ENCODE results near the gene FAM234B. TPM values are rescaled to one million over a fixed set of nuclear protein-coding genes. Genes with fewer than 3 reads are reported as not detected.
"Not testable (repeated sequence)": the region's sequence is repeated elsewhere in the genome, so short reads cannot be mapped to it uniquely, and the experiment has no call there.

The FAM234B gene
- total RNA-seq, 2 donors from 2014 or later: 4.5 to 4.9 TPM

DNA sequence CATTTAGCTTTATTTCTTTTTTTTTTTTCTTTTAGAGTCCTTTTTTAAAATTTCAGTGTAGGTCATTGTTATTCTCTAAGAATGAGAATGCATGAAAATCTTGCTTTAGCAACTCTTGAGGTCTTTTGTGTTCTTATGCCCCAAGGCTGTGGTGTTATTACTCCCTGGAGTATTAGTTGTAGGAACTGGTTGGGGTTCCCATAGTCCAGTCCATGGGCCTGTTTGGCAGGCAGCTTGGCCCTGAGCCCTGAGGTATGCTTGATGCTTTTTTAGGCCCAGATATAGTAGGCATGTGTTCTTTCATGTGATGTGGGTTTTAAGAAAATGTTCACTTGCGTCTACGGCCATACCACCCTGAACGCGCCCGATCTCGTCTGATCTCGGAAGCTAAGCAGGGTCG is 1.6 kb downstream of the FAM234B start:
- intact Hi-C loops (cut with DNase I): no loop called here
- DNase-seq (ENCODE audit: low spot score): no peak

DNA sequence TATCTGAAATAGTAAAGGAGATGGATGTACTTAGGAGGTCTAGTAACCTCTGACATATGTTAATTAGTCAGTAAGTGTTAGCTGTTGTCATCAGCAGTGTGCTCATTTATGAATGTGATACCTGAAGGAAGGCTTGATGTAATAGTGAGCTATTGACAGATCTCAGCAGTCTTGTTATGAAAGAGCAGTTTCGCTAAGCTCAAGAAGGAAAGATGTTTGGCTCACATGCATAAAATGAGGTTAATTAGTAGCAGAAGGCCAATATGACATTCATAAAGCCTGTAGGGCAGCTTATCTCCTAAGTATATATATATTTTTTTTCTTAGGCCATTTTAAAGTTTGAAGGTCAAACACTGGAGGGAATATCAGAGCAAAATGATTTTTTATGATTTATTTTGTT is 2.8 kb downstream of the FAM234B start:
- intact Hi-C loops (cut with DNase I): no loop called here

DNA sequence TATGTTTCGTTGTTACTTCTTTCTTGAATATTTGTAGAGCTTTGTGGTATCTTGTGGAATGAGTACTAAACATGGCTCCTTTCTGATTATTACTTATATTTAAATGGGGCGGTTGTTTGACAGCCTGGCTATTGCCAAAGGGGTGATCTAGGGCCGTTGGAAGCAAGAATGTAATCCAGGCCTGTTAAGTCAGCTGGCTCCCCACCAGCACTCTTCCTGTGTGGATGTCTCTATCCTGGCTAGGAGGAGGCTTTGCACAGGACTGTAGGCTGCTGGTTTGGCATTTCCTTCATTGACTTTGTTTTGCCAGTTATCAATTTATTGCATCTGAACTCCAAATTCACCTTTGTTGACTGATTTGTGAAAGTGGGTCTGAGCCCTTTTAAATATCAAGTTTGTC is 5.6 kb downstream of the FAM234B start:
- no peak for DNase-seq (ENCODE audit: low spot score)
- intact Hi-C loops (cut with DNase I): no loop called here

More for the DNA sequence above, 2.8 kb downstream of the FAM234B start:
- DNase-seq (ENCODE audit: low spot score): no peak

DNA sequence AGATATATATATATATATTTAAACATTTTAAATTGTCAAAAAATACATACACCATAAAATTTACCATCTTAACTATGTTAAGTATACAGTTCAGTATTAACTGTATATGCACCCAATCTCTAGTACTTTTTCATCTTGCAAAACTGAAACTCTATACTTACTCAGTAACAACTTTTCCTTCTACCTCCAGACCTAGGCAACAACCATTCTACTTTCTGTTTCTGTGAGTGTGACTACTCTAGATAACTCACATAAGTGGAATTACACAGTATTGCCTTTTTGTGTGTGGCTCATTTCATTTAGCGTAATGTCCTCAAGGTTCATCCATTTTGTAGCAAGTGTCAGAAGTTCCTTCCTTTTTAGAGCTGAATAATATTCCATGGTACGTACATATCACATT is 8.2 kb downstream of the FAM234B start:
- no peak for DNase-seq (ENCODE audit: low spot score)
- intact Hi-C loops (cut with DNase I): no loop called here

DNA sequence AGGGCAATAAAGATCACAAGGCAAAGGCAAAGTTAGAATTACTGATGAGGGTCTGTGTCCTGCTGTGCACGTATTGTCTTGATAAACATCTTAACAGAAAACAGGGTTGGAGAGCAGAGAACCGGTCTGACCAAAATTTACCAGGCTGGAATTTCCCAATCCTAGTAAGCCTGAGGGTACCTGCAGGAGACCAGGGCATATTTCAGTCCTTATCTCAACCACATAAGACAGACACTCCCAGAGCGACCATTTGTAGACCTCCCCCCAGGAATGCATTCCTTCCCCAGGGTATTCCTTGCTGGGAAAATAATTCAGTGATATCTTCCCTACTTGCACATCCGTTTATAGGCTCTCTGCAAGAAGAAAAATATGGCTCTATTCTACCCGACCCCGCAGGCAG is 9.4 kb downstream of the FAM234B start:
- DNase-seq (ENCODE audit: low spot score); intact Hi-C loops (cut with DNase I): not testable (repeated sequence)

DNA sequence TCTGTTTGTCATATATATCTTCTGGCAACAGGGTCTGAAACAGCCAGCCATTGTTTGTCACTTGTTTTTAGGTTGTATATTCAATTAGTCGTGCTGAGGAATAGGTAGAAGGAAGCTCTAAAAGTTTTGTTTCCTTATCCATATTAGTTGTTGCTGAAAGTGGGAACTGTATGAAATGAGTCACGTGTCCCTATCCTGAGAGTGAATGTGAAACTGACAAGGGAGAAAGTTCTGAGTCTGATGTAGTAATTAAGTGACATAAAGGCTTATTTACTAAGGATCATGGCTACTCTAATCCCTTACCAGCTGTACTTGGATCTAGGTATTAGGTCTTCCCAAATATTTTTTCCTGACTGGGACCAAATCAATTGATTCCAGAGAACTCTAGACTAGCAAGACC is 16.4 kb downstream of the FAM234B start:
- DNase-seq (ENCODE audit: low spot score): no peak
- intact Hi-C loops (cut with DNase I): no loop called here

DNA sequence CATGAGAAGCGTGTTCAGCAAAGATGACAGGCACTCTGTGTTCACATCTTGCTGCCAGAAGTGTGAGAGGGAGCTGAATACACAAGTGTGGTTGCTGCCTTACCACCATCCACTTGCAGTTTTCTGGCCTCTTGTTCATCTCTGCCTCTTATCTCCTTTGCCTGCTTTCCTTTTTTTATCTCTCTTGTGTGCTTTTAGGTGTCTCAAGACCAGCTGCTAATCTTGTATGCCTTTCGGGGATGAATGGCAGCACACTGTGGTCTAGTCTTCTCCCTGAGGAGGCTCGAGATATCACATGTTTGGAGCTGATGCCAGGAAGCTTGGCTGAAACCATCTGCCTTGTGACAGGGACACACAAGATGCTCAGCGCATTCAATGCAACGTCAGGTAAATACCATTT is 17.2 kb downstream of the FAM234B start:
- no peak for DNase-seq (ENCODE audit: low spot score)
- intact Hi-C loops (cut with DNase I): no loop called here

DNA sequence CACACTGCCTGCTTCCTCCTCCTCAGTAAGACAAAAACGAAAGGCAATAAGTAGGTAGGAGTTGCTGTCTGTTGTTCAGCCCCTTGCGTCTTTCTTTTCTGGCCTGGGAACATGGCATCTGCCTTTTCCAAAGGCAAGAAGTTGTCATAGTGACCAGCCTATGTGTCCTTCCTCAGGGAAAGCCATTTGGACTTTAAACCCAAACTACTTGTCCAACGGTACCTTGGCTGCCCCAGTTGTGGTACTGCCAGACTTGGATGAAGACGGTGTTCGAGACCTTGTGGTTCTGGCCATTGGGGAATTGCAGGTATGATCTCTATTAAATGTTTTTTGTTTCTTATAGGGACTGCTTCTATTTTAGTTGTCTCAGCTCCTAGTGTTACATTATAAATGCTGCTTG is 18.5 kb downstream of the FAM234B start:
- intact Hi-C loops (cut with DNase I): no loop called here
- no peak for DNase-seq (ENCODE audit: low spot score)

DNA sequence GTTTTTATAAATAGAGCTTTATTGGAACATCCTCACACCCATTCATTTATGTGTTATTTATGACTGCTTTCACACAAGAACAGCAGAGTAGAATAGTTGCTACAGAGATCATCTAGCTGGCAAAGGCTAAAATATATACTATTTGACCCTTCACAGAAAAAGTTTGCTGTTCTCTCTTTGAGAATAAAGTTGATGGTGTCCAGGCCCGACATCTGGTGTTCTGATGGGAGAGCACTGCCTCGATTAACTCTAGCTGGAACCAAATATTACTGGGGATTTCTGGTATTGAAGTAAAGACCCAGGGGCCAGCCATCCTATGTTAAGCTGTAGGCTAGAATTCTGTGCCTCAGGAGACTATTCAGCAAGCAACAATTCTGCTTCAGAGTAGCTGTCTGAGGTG is 21.8 kb downstream of the FAM234B start:
- intact Hi-C loops (cut with DNase I): loop anchor here in 1 of 2 donors (5.0 kb wide), 1 partner anchor 1324 kb away; no protein-coding TSS in a partner anchor
- DNase-seq (ENCODE audit: low spot score): no peak

DNA sequence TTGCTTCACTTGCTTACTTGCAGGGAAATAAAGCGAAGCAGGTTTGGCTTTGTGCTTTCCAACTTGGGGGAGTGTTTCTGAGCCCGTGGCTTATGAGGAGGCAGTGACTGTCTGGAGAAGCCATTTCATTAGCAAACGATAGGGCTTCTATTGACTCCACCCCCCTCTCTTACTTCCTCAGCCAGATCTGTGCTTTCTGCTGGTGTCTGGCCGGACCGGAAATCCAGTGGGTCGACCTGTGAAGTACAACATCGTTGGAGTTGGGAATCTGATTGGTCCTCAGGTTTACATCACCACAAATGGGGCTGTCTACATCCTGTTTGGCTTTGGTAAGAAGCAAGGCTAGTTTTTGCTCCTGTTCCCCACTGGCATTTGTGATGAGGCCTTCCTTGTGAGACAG is 22.3 kb downstream of the FAM234B start:
- no peak for DNase-seq (ENCODE audit: low spot score)
- intact Hi-C loops (cut with DNase I): loop anchor here in 1 of 2 donors (5.0 kb wide), 1 partner anchor 1324 kb away; no protein-coding TSS in a partner anchor

DNA sequence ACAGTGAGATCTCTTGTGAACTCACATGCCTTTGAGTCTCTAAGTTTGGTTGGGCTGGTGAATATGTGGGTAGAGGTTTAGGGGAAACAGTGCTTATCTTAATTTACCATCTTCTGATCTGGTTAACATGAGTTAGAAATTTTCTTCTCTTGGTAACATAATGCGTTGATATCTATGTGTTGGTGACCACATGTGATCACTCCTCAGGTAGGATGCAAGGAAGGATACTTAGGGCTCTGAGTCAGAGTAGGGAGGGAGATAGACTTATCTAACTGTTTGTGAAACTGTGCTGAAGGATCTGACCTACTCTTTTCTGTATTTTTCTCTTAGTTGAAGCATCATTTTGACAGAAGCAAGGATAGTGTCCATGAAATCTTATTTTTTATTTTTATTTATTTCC is 23.1 kb downstream of the FAM234B start:
- intact Hi-C loops (cut with DNase I): loop anchor here in 1 of 2 donors (5.0 kb wide), 1 partner anchor 1325 kb away; no protein-coding TSS in a partner anchor
- no peak for DNase-seq (ENCODE audit: low spot score)

DNA sequence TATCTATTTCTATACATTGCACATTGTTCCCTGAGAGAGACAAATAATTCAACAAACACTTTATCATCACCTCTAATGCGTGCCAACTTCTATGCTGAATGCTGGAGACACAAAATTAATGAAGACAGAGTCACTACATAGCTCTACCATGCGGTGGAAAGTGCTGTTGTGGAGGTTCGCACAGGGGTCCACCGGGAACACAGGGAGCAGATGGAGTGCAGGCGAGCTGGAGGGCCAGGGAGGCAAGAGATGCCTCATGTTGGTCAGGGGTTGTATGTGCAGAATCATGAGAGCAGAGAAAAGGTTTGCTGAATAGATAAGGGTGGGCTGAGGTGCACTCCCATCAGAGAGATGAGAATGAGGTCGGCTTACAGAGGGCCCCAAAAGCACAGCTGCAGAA is 25.2 kb downstream of the FAM234B start:
- intact Hi-C loops (cut with DNase I): loop anchor here in 1 of 2 donors (5.0 kb wide), 1 partner anchor 1327 kb away; no protein-coding TSS in a partner anchor
- no peak for DNase-seq (ENCODE audit: low spot score)

DNA sequence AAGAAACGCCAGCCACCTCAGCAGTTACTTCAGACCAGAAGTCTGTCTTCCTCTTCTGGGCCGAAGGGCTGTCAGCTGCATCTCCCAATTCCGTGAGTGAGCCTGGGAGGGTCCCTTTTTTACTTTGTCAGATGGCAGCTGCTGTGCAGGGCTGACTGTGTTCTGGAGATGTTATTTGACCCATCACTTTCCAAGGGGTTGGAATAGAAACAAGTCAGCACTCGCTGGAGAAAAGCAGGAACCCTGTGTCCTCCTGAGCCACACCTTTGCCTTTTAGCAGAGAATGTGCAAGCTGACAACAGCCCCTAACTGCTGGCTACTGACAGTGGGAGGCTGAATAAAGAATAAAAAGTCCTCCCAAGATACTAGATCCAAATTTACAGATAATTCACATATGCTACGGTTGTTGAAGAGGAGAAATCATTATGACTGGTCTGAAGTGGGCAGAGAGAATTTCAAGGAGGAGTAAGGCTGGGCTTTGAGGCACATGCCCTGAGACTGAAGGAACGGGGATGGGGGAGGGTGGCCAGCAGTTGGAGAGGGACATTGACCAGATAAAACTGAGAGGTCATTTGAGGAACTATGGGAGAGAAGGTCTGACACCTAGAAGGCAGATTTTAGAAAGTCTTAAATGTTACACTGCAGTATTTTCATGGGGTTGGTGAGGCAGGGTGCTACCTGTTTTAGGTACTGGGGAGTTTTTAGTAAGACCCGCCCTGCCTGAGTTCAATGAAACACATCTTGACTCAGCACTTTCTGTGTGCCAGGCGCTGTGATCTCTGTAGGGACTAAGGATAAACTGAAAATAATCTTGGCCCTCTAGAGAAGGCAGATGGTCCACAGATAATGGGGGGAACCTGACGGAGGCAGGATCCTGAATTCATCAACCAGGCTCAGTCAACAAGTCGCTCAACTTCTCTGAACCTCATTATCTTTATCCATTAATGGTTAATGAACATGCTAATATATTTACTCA is 27.4 kb downstream of the FAM234B start:
- intact Hi-C loops (cut with DNase I): no loop called here
- DNase-seq (ENCODE audit: low spot score): no peak

DNA sequence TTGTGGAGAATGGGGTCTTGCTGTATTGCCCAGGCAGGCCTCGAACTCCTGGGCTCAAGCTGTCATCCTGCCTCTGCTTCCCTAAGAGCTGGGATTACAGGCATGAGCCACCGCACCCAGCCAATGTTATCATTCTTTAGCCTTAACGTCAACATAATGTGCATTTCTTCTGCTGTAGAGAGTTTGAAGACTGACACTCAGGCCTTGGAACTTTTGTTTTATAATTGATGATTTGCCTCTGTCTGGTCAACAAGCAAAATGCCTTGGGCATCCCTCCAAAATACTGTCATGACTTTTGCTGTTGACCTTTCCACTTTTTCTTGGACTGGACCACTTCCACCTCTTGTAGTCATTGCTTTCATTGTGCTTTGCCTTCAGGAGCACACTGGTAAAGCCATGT is 29.0 kb downstream of the FAM234B start:
- intact Hi-C loops (cut with DNase I): no loop called here
- DNase-seq (ENCODE audit: low spot score): no peak

DNA sequence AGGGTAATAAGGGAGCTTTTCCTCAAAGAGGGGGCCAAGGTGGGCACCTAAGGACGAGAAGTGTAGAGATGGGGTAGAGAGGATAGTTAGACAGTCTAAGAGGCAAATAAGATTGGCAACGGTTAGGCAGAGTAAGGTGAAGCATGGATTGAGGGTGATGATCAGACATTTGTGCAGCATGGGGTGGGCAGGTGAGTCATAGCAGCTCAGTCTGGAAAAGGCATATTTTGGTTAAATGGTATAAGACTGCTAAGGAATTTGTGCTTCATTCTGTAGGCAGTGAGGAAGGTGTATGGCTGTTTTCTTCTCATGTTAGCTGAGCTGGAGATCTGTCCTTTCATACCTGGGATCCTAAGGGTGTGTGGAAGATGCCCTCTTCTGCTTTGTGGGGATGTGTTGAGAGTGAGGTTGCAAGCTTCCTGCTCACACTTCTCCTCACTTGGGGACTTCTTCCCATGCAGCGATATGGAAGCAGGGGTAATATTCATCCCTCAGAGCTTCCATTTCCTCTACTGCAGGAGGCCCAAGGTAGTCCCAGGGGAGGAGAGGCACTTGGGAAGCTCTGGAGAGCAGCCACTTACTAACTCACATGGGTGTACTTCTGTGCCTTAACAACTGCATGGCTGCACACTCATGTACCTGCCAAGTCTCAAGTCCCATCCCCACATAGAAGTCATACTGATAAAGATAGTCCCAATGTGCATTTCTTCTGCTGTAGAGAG is 30.4 kb downstream of the FAM234B start:
- intact Hi-C loops (cut with DNase I): no loop called here
- DNase-seq (ENCODE audit: low spot score): no peak

DNA sequence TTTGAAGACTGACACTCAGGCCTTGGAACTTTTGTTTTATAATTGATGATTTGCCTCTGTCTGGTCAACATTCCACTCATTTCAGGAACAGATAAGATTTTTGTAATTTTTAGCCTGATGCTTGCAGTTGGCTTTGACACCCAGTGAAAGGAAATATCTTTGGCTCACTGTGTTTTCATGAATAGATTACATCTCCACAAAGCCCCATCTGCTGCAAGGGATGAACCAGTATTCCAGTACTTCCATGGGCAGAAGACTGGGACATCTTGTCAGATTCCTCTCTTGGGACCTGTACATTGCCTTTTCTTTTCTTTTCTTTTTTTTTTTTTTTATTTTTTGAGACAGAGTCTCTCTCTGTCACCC is 30.9 kb downstream of the FAM234B start:
- intact Hi-C loops (cut with DNase I): no loop called here
- no peak for DNase-seq (ENCODE audit: low spot score)

DNA sequence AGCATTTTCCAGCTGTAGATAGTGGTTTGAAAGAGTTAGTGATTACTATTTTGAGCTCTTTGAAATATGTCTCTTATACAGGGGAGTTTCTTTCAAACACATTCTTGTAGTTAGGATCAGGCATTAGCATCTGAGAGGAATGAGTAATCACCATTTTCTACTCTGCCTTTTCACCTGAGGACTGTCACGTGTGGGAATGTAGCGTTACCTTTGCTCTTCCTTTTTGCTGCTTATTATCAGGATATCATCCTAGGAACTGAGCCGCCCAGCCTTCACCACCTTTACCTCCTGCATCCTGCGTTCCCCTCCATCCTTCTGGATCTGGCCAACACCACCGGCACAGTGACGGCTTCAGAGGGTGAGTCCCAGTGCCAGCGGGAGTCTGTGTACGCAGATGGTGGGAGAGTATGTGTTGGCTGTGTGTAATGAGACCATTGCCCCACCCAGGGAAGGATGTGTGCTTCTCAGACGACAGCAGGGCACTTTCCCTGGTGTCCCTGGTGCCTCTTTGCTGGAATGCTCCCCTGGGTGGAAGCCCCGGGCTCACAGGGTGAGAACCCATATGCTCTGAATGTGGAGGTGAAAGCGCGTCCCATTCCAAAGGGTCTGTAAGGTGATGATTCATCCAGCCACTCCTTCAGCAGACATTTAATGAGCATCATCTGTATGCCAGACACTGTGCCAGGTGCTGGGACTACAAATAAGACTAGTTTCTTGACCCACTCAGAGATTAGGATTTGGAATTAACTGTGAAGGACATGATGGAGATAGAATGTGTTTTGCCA is 31.8 kb downstream of the FAM234B start:
- intact Hi-C loops (cut with DNase I): no loop called here
- DNase-seq (ENCODE audit: low spot score): no peak

DNA sequence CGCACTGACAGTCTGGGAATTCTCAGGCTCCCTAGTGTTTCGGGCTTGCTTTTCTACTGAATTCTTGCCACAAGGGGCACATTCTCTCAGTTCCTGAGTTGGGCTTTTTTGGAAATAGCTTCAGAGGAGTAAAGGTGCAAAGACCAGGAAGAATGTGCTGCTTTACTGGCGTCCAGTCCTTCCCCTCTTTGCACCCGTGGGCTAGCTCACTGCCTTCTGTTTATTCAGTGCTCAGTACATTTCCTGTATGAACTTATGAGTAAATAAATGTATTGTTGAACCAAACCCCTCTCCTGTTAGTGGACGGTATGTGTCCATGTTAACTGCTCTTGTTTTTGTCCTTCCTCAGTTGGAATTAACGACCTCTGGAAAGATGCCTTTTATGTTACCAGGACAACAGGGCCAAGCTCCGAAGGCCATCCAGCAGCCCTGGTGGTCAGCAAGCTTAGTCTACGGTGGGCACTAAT is 35.3 kb downstream of the FAM234B start:
- intact Hi-C loops (cut with DNase I): no loop called here

DNA sequence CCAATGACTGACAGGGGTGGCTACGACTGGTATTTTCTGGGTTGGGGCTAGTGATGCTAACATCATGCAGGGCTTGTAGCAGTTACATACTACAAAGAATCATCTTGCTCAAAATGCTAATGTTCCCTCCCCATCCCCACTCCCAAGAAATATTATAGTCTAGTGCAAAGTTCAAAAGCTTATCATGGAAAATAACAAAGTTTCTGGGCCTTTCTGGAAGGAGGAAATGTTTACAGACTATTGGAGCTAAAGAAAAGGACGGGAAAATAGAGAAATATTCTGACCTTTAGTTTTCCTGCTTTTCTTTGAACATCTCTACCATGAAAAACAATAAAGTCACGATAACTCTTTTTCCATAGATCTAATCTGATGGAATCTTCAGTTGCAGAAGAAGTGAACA is 36.1 kb downstream of the FAM234B start:
- intact Hi-C loops (cut with DNase I): no loop called here
- DNase-seq (ENCODE audit: low spot score): no peak

More for the DNA sequence above, 35.3 kb downstream of the FAM234B start:
- DNase-seq (ENCODE audit: low spot score): no peak

All from posterior vena cava (tissue), 2 donors.